HL-60 (cell line): ENCODE data around the gene CNOT6.

Source experiments
- DNase-seq, 2 experiments: peaks; one replicate each; pipeline ENCODE4 v3.0.0-alpha.2; 2010 to 2020; ENCODE audit warnings: low read depth in 1 of 2, low spot score in 1 of 2
- H3K27ac ChIP-seq: fragments of 250-450 bp; sonication (Bioruptor Pico); replicated peaks from 2 replicates; pipeline ENCODE4 v1.5.1; 2020; ENCODE audit warnings: mild to moderate bottlenecking, moderate library complexity
- H3K27me3 ChIP-seq: fragments of 250-450 bp; sonication (Bioruptor Pico); 2 replicates; pipeline ENCODE4 v1.5.1; 2021; ENCODE audit warnings: mild to moderate bottlenecking, moderate library complexity; ENCODE audit not compliant: insufficient read depth, poor library complexity, severe bottlenecking
- H3K4me3 ChIP-seq: replicated peaks from 2 replicates; pipeline ENCODE4 v1.5.1; 2011; ENCODE audit warnings: mild to moderate bottlenecking, control low read depth, low read length; ENCODE audit not compliant: insufficient read depth
- GABPA ChIP-seq: IDR thresholded peaks from 2 replicates; pipeline ENCODE4 v1.6.1; 2012; ENCODE audit warnings: low read depth
- POLR2AphosphoS5 ChIP-seq: IDR thresholded peaks from 2 replicates; pipeline ENCODE4 v1.6.1; 2012; ENCODE audit warnings: low read depth
- REST ChIP-seq: IDR thresholded peaks from 2 replicates; pipeline ENCODE4 v1.6.1; 2012; ENCODE audit warnings: low read depth; ENCODE audit not compliant: insufficient replicate concordance
- SPI1 ChIP-seq: IDR thresholded peaks from 2 replicates; pipeline ENCODE4 v1.6.1; 2012; ENCODE audit warnings: low read depth, mild to moderate bottlenecking, borderline replicate concordance
- TF ChIP-seq, protein P1 (sequence below): IDR thresholded peaks from one replicate; pipeline ENCODE4 v1.5.1; 2011; ENCODE audit warnings: low read length, control low read depth, inconsistent platforms; ENCODE audit not compliant: insufficient read depth

The CNOT6 gene

GRCh38 chr5:180594311-180595045 lies 100.3 kb downstream of the CNOT6 start:
- Histone ChIP-seq H3K27me3 (peaks cover 12% of the 10 kb centered on the region), H3K4me3 (no peak overlapping the region), H3K27ac (no peak overlapping the region)
- TF ChIP-seq REST (no peak), POLR2AphosphoS5 (no peak), GABPA (no peak), SPI1 (no peak)
- TF ChIP-seq, protein P1, sequence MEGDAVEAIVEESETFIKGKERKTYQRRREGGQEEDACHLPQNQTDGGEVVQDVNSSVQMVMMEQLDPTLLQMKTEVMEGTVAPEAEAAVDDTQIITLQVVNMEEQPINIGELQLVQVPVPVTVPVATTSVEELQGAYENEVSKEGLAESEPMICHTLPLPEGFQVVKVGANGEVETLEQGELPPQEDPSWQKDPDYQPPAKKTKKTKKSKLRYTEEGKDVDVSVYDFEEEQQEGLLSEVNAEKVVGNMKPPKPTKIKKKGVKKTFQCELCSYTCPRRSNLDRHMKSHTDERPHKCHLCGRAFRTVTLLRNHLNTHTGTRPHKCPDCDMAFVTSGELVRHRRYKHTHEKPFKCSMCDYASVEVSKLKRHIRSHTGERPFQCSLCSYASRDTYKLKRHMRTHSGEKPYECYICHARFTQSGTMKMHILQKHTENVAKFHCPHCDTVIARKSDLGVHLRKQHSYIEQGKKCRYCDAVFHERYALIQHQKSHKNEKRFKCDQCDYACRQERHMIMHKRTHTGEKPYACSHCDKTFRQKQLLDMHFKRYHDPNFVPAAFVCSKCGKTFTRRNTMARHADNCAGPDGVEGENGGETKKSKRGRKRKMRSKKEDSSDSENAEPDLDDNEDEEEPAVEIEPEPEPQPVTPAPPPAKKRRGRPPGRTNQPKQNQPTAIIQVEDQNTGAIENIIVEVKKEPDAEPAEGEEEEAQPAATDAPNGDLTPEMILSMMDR, result no peak
- no peak for DNase-seq

DNA sequence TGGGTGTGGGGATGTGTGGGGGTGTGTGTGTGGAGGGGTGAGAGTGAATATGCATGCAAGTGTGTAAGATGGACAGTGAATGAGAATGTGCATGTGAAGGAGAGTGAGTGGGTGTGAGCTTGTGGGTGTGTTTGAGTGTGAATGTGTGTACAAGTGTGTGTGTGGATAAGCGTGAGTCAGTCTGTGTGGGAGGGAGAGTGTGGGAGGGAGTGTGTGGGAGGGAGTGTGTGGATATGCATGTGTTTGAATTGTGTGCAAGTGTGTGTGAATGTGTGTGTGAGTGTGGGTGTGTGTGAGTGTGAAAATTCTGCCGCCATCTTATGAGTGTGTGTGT lies 100.8 kb downstream of the CNOT6 start:
- DNase-seq, result no peak
- peaks cover 6% of the 10 kb centered on the region for H3K27me3 ChIP-seq
- TF ChIP-seq, protein P1, result no peak
- TF ChIP-seq GABPA (no peak), POLR2AphosphoS5 (no peak), SPI1 (no peak), REST (no peak)
- H3K27ac ChIP-seq, result no peak overlapping the region
- no peak overlapping the region for H3K4me3 ChIP-seq

DNA sequence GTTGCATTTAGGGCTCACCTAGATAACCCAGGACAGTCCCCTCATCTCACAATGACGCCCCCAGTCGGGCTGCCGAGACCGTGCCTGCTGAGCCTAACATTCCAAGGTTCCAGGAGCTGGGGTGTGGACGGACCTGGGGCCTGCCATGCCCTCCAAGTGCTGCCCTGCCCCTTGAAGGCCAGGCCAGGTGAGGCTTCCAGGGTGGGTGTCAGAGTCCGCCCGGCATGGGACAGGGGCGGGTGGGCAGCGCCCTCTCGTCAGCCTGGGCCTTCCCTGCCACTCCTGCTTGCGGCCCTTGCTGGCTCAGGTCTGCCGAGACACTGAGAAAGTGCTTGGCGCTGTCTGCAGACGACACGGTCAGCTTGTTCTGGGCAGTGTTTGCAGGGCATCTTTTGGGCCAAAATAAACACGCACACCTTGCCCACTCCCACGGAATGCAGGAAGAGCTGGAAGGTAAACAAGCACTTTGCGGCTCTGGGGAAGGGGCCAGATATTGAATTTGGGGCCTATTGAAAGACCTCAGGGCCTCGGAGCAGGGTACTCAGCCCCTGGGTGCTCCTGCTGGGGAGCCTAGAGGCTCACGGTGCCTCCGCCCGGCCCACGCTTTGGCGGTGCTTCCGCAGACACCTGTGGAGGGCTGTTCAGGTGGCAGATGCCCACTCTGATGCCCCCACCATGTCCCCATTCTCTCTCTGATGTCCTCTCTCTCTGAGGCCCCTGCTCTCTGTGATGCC lies 101.4 kb downstream of the CNOT6 start:
- DNase-seq, result no peak
- peaks cover 1% of the 10 kb centered on the region for H3K27me3 ChIP-seq

More for the DNA sequence above, 101.4 kb downstream of the CNOT6 start:
- TF ChIP-seq, protein P1, result no peak
- TF ChIP-seq REST (no peak), GABPA (no peak), SPI1 (no peak), POLR2AphosphoS5 (no peak)
- no peak overlapping the region for H3K4me3 ChIP-seq
- H3K27ac ChIP-seq, result no peak overlapping the region
